Gastroesophageal sphincter (tissue), 4 donors: ENCODE results near the gene AGFG2. TPM values are rescaled to one million over a fixed set of nuclear protein-coding genes. Genes with fewer than 3 reads are reported as not detected.

ENCODE experiments used
- ATAC-seq: fragments of 150-250 bp; one replicate; pipeline ENCODE4 v1.9.1; 2016; ENCODE audit warnings: mild to moderate bottlenecking, moderate library complexity
- H3K27ac ChIP-seq, 4 donors: fragments of 200-600 bp; sonication (generic) in 3 of 4; 1 replicate in 3 of 4; 2 replicates in 1 of 4; pipeline ENCODE4 v1.5.1; 2016 to 2019
- H3K27me3 ChIP-seq: fragments of 200-600 bp; sonication (generic); one replicate; pipeline ENCODE4 v1.5.1; 2019
- H3K36me3 ChIP-seq, 2 donors: fragments of 200-600 bp; sonication (generic); one replicate each; pipeline ENCODE4 v1.5.1; 2019; ENCODE audit warnings: control low read depth in 1 of 2
- H3K4me1 ChIP-seq, 3 donors: fragments of 200-600 bp; sonication (generic); 1 replicate in 2 of 3; 2 replicates in 1 of 3; pipeline ENCODE4 v1.5.1; 2016 to 2019; ENCODE audit warnings: control low read depth in 2 of 3
- H3K4me3 ChIP-seq, 2 donors: fragments of 200-600 bp; sonication (generic); one replicate each; pipeline ENCODE4 v1.5.1; 2019; ENCODE audit warnings: mild to moderate bottlenecking in 1 of 2, moderate library complexity in 1 of 2
- H3K9me3 ChIP-seq, 3 donors: fragments of 200-600 bp; sonication (generic); one replicate each; pipeline ENCODE4 v1.5.1; 2017 to 2019; ENCODE audit warnings: control low read depth in 2 of 3
- EP300 ChIP-seq: sonication (generic); formaldehyde crosslinking; IDR thresholded peaks from one replicate; pipeline ENCODE4 v1.6.1; 2017; ENCODE audit warnings: antibody characterized with exemption, mild to moderate bottlenecking
- POLR2A ChIP-seq, 2 donors: fragments of 450-650 bp; IDR thresholded peaks; one replicate each; pipeline ENCODE4 v1.6.1; 2017; ENCODE audit warnings: antibody characterized with exemption in 2 of 2, mild to moderate bottlenecking in 2 of 2, moderate library complexity in 1 of 2
- POLR2AphosphoS5 ChIP-seq: sonication (generic); formaldehyde crosslinking; IDR thresholded peaks from one replicate; pipeline ENCODE4 v1.6.1; 2017; ENCODE audit warnings: antibody characterized with exemption
- WGBS, 2 donors: methylation state at CpG; one replicate each; pipeline ENCODE4 v1.1.5; 2018; ENCODE audit warnings: low coverage in 1 of 2; 5-methylcytosine and 5-hydroxymethylcytosine counted together
- total RNA-seq, 4 donors: library from RNA; depleted of rRNA; stranded (reverse); fragments of >200 nt; gene quantifications; one replicate each; pipeline ENCODE4 v1.1.0, GENCODE V29; 2016
- TF ChIP-seq, protein P1 (sequence below), 4 experiments: fragments of 200-600 bp in 2 of 4; fragments of 450-650 bp in 2 of 4; sonication (generic) in 1 of 4; IDR thresholded peaks; one replicate each; pipeline ENCODE4 v1.5.1; 2017 to 2019; ENCODE audit warnings: antibody characterized with exemption in 4 of 4, mild to moderate bottlenecking in 2 of 4, moderate library complexity in 2 of 4

The AGFG2 gene
- total RNA-seq, 4 donors from 2014 or later: 26.0 to 60.1 (median 36.6) TPM

DNA sequence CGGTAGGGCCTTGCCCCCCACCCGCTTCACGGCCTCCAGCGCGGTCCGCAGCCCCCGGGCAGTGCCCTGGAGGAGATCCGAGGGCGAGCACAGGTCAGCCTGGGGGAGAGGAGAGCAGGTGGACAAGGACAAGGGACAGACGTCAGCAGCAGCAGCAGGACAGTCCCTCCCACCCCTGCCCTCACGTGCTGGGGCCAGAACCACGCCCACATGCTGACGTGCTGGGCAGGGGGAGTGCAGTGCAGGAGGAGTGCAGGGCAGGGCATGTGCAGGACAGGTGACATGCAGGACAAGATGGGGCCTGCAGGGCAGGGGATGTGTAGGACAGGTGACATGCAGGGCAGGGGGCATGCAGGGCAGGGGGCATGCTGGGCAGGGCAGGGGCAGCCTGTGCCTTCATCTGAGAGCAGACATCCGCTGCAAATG lies 36.2 kb downstream of the AGFG2 start:
- 77 to 100% methylated on average over 1 to 3 of the region's 14 CpGs for WGBS, 2 donors
- H3K4me3 ChIP-seq: no peak overlapping the region
- H3K27me3 ChIP-seq: peaks cover 61% of the 10 kb centered on the region
- TF ChIP-seq POLR2AphosphoS5 (no peak), EP300 (no peak), POLR2A (IDR thresholded peaks at IDR 0.05) (no peak)
- TF ChIP-seq, protein P1, sequence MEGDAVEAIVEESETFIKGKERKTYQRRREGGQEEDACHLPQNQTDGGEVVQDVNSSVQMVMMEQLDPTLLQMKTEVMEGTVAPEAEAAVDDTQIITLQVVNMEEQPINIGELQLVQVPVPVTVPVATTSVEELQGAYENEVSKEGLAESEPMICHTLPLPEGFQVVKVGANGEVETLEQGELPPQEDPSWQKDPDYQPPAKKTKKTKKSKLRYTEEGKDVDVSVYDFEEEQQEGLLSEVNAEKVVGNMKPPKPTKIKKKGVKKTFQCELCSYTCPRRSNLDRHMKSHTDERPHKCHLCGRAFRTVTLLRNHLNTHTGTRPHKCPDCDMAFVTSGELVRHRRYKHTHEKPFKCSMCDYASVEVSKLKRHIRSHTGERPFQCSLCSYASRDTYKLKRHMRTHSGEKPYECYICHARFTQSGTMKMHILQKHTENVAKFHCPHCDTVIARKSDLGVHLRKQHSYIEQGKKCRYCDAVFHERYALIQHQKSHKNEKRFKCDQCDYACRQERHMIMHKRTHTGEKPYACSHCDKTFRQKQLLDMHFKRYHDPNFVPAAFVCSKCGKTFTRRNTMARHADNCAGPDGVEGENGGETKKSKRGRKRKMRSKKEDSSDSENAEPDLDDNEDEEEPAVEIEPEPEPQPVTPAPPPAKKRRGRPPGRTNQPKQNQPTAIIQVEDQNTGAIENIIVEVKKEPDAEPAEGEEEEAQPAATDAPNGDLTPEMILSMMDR (IDR thresholded peaks at IDR 0.05): no peak
- no peak for ATAC-seq
- H3K27ac ChIP-seq: no peak overlapping the region
- no peaks in the 10 kb centered on the region for H3K9me3 ChIP-seq
- peaks cover 0 to 9% (median 2%) of the 10 kb centered on the region in 3 donors for H3K4me1 ChIP-seq
- peaks cover 0 to 74% of the 10 kb centered on the region in 2 donors for H3K36me3 ChIP-seq

- no peak overlapping the region for H3K4me3 ChIP-seq
- peaks cover 0 to 2% (median 0%) of the 10 kb centered on the region in 3 donors for H3K4me1 ChIP-seq
- 71% methylated on average over 1 of the region's 17 CpGs; no CpG with 5 or more reads in 1 of the 2 donors for whole genome bisulfite sequencing, 2 donors
- no peaks in the 10 kb centered on the region for H3K9me3 ChIP-seq
- no peak for ATAC-seq
- peaks cover 57% of the 10 kb centered on the region for H3K27me3 ChIP-seq
- H3K27ac ChIP-seq: no peak overlapping the region
- peaks cover 0 to 80% of the 10 kb centered on the region in 2 donors for H3K36me3 ChIP-seq
- TF ChIP-seq EP300: no peak
Observed at GRCh38 chr7:100575746-100576383, 36.9 kb downstream of the AGFG2 start.

DNA sequence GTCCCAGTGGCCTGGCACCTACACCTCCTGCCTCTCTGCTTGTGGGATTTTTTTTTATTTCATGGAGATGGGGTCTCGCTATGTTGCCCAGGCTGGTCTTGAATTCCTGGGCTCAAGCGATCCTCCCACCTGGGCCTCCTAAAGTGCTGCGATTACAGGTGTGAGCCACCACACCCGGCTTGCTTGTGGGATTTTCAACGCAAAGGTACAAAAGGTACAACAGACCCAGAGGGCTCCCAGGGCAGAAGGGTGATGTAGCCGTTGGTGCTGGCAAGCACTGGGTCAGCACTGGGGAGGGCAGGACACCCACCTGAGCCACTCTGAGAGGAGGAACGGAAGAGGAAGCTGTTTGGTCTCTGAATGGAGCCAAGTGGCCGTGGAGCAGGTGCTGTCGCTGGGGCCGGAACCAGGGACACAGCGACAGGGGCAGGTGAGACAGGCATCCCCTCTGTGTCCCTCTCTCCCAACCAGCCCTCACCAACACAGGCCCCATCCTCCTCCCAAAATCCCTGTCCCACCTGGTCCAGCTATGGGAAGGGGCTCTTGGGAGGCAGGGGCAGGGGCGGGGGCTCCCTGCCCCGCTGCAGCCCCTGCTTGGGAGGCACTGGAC lies 37.5 kb downstream of the AGFG2 start:
- TF ChIP-seq, protein P1 (IDR thresholded peaks at IDR 0.05): no peak
- TF ChIP-seq EP300: no peak
- no peak for TF ChIP-seq POLR2AphosphoS5
- TF ChIP-seq POLR2A (IDR thresholded peaks at IDR 0.05): no peak
- Histone ChIP-seq H3K27me3 (peaks cover 51% of the 10 kb centered on the region), H3K36me3 (peaks cover 0 to 86% of the 10 kb centered on the region in 2 donors), H3K4me1 (no peaks in the 10 kb centered on the region), H3K4me3 (no peak overlapping the region), H3K9me3 (no peaks in the 10 kb centered on the region), H3K27ac (no peak overlapping the region)
- WGBS, 2 donors: 86 to 96% methylated on average over 4 of the region's 13 CpGs
- no peak for ATAC-seq

DNA sequence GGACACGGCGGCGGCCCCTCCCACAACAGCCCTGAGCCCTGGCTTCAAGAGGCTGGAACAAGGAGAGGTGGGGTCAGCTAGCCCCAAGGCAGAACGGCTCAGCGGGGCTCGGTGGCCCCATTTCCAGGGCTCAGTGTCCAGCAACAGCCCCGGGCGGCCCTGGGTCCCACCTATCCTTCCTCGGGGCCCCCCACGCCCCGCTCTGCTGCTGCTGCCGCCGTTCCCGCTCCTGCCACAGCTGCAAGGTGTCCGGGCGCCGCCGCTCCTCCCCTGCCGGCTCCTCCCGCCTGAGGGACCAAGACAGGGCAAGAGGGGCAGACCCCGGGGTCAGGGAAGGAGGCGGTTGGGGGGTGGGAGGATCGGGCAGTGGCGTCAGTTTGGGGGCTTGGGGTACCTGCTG lies 38.1 kb downstream of the AGFG2 start:
- TF ChIP-seq EP300 (no peak), POLR2A (IDR thresholded peaks at IDR 0.05) (no peak), POLR2AphosphoS5 (no peak)
- TF ChIP-seq, protein P1 (IDR thresholded peaks at IDR 0.05): no peak

GRCh38 chr7:100577507-100577906 lies 38.5 kb downstream of the AGFG2 start:
- Histone ChIP-seq H3K27ac (no peak overlapping the region), H3K27me3 (peaks cover 41% of the 10 kb centered on the region), H3K4me3 (no peak overlapping the region), H3K9me3 (no peaks in the 10 kb centered on the region), H3K4me1 (peaks cover 0 to 8% (median 2%) of the 10 kb centered on the region in 3 donors), H3K36me3 (peaks cover 0 to 94% of the 10 kb centered on the region in 2 donors)
- 100% methylated on average over 1 of the region's 14 CpGs; no CpG with 5 or more reads in 1 of the 2 donors for WGBS, 2 donors
- no peak for ATAC-seq
- TF ChIP-seq POLR2AphosphoS5: no peak
- no peak for TF ChIP-seq EP300
- TF ChIP-seq, protein P1 (IDR thresholded peaks at IDR 0.05): no peak
- TF ChIP-seq POLR2A (IDR thresholded peaks at IDR 0.05): no peak

More for the DNA sequence above, 38.1 kb downstream of the AGFG2 start:
- no peak overlapping the region for H3K27ac ChIP-seq
- H3K9me3 ChIP-seq: no peaks in the 10 kb centered on the region
- H3K4me1 ChIP-seq: peaks cover 0 to 4% (median 0%) of the 10 kb centered on the region in 3 donors
- no peak for ATAC-seq
- WGBS, 2 donors: 88 to 89% methylated on average over 3 to 5 of the region's 24 CpGs
- H3K36me3 ChIP-seq: peaks cover 0 to 92% of the 10 kb centered on the region in 2 donors
- H3K4me3 ChIP-seq: no peak overlapping the region
- H3K27me3 ChIP-seq: peaks cover 45% of the 10 kb centered on the region
